Measurements from ENCODE around the gene MORC2.

Gene MORC2

DNA sequence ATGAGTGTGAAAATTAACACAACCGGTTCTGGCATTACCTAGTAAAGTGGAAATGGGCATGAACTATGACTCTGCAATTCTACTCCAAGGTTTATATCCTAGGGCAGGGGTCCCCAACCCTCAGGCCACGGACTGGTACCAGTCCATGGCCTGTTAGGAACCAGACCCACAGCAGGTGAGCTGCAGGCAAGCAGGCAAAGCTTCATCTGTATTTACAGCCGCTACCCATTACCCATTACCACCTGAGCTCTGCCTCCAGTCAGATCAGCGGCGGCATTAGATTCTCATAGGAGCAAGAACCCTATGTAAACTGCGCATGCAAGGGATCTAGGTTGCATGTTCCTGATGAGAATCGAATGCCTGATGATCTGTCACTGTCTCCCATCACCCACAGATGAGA is 49.8 kb downstream of the MORC2 start:
- no peak for FAIRE-seq

DNA sequence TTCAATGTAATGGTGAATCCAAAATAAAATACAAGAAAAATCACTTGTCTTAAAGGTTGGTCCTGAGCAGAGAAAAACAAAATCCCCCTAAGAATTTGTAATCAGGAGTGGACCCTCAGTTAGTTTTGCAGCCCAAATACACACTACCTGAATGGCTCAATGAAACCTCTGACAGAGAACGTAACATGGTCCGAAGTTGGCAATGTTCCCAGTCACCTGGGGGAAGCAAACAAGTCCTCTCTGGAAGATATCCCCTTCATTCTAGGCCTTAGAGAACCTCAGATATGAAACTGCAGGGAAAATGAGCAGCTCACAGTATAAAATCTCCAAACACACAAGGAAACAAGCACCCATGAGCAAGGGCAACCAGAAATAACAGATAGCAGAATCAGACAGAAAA is 58.2 kb downstream of the MORC2 start:
- no peak for FAIRE-seq

DNA sequence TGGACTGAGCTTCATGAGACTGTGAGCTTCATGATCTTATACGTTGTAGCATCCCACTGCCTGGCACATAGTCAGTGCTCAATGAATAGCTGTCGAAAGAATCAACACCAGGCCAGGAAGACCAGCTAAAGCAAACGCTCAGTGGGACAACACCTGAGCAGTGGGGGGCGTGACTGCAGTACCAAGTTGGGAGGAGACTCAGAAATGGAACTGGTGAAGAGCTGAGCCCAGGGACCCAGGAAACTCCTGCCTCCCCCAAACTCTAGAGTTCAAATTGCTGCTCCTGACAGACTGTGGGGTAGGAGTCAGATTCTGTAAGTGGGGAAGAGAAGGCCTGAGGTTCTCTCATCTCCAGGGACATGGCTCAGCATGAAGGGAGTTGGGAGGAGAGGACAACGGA is 59.3 kb downstream of the MORC2 start:
- FAIRE-seq, result no peak

DNA sequence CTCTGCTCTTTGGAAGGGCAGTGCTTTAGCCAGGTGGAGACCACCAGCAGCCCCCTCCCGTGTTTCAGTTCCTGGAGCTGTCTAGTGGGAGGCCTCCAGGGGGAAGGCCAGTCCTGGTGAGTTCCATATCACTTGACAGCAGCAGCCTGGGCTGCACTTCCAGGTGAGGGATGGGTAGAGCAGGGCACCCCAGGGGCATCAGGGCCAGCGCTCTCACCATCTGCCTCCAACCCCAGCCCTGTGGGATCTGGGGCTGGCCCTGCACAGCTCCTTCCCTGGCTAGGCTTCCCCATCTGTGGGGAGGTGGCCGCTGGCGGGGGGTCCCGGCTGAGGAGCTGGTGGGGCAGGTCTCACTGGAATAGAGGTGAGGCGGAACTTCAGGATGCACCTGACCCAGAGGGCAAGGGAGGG is 60.5 kb downstream of the MORC2 start:
- no peak for FAIRE-seq

DNA sequence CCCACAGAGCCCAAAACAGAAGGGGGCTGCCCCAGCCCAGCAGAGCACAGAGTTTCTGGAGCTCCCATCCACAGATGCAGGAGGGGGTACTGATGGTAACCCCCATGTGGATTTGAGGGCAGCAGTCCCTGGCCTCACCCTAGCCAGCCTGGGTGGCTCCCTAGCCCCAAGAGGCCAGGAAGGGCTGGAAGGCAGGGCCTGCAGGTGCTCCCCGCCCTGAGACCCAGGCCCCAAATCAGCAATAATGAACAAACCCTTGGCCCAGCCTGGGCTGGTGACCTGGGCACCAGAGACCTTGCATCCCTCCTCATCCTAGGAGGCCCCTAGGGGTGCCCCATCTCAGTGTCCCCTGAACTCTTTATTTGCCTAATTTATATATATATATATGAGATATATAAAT is 61.6 kb downstream of the MORC2 start:
- no peak for FAIRE-seq

DNA sequence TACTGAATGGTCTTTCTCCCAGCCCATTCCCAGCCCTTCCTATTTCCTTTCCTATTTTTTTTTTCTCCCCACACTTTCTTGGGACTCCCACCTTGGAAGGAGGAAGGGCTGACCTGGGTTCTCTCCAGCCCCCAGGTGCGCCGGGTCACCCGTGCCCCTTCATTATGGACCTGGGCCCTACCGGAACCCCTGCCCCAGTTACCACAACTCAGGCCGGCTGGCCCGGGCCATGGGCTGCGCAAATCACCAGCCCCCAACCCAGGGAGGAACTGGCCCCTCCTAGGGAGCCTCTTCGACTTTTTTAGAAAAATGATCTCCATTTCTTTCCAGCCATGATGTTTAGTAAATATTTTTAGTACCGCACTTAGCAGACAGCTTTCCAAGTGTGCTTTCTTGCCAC is 62.2 kb downstream of the MORC2 start:
- FAIRE-seq, result no peak

DNA sequence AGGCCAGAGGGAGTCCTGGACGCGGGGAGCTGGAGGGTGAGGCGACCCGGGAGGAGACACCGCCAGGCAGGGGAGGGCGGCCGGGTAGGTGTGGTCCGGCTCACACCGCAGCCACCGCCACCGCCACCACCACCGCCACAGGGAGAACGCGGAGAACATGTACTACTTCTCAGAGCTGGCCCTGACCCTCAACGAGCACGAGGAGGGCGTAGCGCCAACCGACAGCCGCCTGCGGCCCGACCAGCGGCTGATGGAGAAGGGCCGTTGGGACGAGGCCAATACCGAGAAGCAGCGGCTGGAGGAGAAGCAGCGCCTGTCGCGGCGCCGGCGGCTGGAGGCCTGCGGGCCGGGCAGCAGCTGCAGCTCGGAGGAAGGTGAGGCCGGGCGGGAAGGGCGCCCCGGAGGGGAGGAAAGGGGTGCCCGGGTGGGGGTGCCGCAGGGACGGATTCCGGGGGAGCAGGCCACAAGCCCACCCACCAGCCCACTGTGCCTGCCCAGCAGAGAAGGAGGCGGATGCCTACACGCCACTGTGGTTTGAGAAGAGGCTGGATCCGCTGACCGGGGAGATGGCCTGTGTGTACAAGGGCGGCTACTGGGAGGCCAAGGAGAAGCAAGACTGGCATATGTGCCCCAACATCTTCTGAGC is 62.8 kb downstream of the MORC2 start:
- FAIRE-seq, result no peak

DNA sequence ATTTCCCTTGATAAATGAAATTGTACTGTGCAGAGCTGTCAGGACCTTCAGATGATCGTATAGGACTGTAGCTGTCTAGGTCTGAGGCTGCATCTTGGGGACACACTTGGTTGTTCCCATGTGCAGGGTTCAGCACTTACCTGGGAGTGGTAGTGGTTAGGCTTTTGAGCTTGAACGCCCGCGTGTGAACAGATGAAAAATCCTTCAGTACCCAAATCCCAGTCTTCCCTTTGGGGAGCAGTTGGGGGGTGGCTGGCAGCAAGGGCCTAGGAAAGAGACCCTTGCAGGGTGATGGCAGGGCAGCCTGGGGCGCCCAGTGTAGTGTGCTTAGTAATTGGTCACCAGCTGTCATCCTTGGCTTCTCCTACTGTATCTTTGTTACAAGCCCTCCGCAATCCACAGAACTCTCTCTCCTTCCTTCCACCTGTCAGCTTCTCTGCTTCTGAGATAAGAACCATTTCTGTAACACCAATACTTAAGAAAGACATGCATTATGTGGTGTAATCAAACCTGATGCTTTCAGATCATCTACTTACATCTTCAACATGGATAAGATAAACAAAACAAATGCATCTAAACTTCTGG is 64.6 kb downstream of the MORC2 start:
- FAIRE-seq, result no peak

DNA sequence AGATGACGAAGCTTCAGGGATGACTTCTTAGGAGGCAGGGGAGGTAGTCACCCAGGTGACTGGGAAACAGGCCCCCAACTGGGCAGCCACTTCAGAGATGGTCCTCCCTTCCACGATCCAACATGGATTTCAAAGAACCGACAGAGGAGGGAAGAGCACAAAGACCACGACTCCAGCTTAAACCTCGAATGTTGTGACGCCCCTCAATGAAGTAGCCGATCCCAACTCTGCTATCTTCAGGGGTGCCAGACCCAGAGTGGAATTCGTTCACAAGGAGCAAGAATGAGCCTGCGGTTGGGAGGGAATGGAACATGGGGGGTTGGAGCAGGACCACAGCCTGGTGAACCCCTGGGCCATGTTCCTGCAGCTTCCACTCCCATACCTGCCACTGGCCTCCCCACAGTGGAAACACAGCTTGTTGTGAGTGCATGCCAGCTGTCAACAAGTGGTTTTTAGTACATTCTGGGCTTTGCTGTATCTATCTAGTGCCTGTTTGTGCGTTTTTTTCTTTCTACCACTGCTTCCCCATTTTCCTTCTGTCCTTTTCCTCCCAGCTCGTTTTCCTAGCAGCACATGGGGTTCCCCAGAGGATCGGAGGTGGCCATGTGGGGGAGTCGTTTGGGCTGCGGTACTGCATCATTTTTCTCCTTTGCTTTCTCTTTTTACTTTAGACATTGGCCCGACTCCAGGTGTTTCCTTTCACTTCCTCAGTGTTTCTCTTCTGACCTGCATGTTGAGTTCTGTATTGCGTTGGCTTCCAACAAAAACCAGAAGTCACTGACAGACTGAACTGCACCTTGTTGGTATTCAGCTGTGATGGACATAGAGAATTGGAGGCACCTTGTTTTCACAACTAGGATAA is 65.8 kb downstream of the MORC2 start:
- FAIRE-seq, result no peak

DNA sequence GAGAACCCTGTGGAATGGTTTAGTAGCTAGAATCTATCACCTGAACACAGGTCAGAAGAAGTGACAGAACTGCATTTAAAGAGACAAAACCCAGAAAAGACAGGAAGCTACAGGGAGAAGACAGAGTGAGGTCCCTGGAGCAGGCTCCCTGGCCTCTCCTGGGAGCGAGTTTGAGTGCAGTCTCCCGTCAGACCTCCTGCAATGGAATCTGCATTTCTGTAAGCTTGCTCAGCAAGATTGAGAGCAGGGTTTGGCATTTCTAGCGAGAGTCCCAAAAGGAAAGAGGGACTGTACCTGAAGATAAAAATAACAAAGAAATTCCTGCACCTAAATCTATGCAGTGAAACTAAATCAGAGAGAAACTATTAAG is 74.2 kb downstream of the MORC2 start:
- no peak for FAIRE-seq

DNA sequence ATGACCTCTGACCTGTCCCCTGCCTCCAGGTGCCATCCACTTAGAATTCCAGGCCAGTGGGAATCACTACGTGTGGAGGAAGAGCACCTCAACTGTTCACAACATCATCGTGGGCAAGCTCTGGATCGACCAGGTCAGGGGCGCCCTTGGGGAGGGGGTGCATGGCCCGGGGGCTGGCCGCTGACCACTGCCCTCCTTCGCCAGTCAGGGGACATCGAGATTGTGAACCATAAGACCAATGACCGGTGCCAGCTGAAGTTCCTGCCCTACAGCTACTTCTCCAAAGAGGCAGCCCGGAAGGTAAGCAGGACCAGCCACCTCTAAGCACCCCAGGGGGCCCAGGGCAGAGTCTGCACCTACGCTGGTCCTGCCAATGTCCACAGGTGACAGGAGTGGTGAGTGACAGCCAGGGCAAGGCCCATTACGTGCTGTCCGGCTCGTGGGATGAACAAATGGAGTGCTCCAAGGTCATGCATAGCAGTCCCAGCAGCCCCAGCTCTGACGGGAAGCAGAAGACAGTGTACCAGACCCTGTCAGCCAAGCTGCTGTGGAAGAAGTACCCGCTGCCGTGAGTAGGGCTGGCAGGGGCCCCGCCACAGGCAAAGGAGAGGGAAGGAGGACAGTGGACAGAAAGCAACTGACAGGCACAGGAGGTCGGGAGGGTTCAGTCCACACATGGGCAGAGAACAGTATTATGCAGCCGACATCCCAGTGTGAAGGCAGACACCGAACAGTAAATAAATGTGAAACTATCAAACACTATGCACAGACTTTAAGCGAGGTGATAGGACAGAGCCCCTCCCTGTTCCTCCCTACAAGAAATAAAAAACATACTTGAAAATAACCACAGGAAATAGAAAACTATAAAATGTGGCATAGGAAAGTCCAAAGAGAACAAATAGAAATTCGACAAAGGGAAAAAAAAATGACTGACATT is 74.9 kb downstream of the MORC2 start:
- no peak for FAIRE-seq

DNA sequence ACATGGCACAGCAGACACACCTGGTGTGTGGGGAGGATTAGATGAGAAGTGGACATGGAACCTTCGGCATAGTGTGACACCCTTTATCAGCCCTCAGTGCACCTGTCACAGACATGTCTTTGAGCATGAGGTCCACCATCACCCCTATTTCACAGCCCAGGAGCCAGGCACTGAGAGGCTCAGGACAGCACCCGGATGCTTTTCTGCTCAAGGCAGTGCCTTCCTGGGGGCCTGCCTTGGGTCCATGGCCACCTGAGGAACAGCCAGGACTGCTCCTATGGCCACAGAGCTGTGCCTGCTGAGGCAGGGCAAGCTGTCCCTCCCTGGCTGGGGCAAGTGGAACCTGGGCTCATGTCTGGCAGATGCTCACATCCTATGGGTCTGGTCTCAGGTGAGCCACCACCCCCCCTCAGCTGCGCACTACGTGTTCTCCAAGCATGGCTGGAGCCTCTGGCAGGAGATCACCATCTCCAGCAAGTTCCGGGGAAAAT is 75.8 kb downstream of the MORC2 start:
- no peak for FAIRE-seq

DNA sequence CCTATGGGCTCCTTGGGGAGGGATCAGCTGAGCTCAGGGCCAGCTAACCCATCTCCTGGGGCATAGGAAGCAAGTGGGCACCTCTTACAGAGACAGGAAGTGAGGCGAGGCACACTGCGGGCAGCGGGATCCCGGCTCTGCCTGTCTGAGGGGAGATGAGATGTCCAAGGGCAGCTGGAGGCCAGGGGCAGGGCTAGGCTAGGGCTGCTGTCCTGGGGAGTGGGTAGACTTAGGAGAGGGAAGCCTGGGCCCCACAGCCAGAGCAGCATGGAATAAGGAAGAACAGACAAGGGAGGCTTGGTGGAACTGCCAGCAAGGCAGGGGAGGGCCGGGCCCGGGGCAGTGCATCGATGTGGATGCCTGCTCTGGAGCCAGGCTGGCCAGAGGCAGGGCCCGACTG is 76.3 kb downstream of the MORC2 start:
- no peak for FAIRE-seq

DNA sequence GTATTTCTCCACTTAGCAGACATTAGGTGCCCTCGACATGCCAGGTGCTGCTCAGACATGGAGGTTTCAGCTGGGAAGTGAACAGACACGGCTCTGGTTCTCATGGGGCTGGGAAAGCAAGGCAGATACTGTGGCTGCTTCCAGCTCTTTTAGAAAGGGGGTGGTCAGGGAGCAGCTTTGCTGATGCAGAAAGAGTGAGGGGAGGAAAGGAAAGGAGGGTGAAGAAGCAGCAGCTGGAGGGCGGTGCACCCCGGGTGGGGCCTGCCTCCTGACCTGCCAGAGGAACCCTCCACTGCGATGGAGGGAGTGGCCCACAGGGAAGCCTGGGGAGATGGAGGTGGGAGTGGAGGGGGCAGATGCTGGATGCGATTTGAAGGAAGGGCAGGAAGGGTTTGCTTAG is 76.8 kb downstream of the MORC2 start:
- no peak for FAIRE-seq

DNA sequence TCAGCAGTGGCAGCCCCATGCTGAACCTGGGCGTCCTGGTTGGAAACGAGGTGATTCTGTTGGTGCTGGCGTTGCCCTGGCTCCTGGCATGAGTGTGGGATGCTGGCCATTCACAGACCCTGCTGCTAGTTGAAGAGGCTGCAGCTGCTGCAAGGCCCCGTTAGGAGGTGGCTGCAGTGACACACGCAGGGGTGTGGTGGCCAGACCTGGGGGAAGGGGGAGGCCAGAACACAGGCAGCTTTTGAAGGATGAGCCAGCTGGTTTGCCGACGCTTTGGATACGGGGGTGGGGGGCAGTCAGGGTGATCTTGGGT is 77.2 kb downstream of the MORC2 start:
- no peak for FAIRE-seq

DNA sequence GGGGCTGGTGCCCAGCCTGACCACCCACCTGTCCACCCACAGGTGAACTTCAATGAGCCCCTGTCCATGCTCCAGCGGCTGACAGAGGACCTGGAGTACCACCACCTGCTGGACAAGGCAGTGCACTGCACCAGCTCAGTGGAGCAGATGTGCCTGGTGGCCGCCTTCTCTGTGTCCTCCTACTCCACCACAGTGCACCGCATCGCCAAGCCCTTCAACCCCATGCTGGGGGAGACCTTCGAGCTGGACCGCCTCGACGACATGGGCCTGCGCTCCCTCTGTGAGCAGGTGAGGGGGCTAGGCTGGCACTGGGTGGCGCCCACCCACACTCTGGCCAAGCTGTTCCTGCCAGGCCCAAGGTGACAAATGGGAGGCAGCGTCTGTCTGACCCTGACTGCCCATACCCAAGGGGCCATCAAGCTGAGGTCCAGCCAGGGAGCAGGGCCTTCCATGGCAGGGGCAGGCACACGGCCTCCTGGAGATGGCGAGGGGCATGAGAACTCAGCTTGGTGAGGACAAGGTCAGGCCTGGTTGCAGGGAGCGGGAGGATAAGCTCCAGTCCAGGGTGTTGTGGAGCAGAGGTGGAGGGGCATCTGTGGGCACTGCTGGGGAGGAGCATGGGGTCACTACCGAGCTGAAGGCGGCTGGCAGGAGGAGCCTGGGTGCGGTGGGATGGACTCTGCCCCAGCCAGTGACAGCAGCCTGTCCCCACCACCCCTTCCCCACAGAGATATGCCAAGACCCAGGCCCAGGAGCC is 77.7 kb downstream of the MORC2 start:
- no peak for FAIRE-seq

DNA sequence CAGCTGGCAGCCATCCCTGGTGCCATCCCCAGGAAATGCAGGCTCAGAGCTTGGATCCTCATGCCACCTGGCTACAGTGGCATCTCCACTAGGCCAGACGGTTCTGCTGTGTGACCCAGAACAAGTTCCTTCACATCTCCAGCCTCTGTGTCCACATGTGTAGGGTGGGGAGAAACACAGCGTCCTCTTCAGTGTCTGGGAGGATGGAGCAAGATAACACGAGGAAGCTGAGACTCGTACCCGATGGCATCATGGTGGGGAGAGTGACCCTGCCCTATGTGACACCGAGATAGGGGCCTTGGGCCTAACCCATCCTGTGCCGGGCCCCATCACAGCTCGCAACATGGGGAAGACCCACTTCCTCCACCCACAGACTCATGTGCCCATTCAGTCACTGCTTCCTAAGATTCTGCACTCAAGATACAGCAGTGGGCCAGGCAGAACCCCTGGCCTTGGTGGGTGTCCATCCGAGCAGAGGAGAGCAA is 78.5 kb downstream of the MORC2 start:
- no peak for FAIRE-seq

DNA sequence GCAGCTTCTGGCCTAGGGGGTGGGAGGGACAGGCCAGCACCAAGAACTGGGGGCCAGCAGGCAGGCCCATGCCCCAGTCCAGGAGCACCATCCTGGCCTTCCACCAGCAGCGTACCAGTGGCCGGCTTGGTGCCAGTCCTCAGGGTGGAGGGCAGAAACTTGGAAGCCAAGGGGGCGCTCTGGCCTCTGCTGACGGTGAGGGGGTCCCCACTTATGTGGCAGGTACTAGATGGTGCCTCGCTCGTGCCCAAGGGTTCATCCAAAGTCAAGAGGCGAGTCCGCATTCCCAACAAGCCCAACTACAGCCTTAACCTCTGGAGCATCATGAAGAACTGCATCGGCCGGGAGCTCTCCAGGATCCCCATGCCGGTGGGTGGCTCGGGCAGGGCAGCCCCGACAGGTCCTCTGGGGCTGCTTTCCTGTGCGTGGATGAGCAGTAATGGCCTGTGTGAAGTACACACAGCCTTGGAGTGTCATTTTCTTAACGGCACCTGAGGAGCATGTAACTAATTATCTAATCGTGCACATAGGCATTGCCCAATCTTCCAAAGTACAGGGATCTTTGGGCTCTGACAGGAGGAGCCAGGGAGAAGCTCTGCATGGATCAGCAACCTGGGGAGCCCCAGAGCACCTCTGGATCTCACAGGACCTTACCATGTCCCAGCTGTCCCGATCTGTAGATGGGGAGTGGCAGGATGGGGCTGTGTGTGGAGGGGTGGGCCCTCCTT is 79.1 kb downstream of the MORC2 start:
- no peak for FAIRE-seq

DNA sequence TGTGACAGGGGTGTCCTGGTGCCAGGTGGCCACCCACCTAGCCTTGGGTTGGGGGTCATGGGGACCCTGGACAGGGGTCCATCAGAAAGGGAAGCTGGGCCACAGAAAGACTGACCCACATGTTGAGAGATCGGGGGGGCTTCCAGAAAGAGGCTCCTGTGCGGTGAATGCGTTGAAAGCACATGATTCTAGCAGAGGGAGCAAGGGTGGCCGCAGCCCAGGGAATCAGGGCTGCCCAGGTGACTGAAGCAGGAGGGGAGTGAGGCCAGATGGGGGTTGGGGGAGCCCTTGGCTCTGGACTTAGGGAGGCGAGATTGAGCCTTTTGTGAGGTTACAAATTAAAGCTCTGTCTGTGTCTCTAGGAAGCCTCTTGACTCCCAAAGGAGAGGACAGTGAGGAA is 80.7 kb downstream of the MORC2 start:
- FAIRE-seq, result no peak

DNA sequence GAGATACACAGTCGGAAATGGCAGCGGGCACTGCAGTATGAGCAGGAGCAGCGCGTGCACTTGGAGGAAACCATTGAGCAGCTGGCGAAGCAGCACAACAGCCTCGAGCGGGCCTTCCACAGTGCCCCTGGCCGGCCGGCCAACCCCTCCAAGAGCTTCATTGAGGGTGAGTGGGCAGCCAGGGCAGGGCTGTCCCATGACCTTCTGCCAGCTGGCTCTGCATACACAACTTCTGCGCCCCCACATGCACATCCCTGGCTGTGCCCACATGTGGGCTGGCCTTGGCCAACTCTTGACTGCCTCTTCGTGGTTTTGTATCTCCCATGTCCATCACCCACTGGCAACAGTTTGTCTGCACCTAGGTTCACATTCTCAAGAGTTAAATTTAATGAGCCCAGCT is 81.1 kb downstream of the MORC2 start:
- no peak for FAIRE-seq

DNA sequence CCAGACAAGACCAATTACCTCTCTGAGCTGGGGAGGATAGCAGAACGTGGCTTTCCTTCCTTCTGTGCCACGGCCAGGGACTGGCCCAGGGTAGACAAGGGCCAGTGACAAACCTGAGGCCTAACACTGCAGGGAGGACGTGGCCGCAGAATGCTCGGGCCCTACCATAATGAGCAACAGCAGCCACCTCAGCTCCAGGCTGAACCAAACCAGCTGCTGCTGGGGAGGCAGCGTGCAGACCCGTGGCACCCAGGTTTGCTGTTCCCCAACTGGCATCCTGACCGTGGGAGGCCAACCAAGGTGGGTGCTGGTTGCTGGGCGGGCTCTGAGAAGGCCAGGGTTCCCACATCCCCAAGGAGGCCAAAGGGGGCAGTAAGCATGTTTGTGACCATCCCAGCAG is 83.0 kb downstream of the MORC2 start:
- FAIRE-seq, result no peak

DNA sequence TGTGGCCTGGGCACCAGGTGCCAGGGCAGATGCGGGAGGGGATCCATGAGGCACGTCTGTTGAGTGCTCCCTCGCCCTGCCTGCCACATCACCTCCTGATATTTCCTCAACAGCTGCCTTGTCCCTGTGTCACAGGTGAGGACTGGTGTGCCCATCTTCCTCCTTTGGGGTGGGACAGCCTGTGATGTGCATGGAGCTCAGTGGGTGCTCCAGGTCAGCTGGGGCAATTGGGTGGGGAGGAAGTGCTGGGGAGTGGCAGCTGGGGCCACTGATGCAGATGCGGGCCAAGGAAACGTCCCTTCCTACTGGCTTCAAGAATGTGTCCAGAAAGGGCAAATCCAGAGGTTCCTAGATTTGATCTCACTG is 83.6 kb downstream of the MORC2 start:
- FAIRE-seq, result no peak
